GM21515 (cell line): ENCODE measurements around the gene TMEM132E.

ENCODE experiments used
- ATAC-seq: cut with Tn5 transposase; IDR thresholded peaks from one replicate; pipeline ENCODE4 v1.9.1; 2021; ENCODE audit not compliant: unreplicated experiment

The TMEM132E gene

GRCh38 chr17:34601416-34601815, 22.0 kb downstream of the TMEM132E start:
- no peak for ATAC-seq

DNA sequence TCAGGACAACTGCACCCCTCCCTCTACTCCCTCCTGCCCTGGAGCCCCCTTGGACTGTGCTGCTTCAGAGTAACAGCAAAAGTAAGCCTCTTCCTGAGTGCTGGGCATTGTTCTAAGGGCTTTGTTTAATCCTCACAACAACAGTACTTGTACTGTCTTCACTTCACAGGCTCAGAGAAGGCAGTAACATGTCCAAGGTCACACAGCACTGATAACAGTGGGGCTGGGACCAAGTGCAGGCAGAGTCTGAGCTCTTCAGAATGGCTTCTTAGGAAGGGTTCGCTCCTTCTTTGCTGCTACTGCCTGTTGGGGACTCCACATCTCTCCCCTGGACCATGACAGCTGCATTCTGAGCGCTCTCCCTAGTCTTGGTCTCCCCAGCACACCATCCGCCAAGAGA, 24.6 kb downstream of the TMEM132E start:
- ATAC-seq: no peak

DNA sequence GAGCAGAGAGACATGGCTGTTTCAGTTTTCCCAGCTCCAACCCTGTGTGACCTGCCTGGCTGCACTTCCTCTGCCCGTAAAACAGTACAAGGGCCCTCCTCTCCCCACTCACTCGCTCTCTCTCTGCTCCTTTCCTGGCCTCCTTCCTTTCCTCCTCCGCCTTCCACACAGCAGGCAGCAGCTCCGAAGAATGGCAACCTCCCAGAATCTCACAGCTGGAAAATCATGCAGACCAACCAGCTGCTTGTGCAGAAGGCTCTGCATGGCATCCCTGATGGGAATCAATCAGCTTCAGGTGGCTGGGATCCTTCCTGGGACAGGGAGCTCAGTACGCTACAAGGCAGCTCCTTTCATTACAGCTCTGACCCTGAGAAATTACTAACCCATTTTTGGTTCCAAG, 27.4 kb downstream of the TMEM132E start:
- no peak for ATAC-seq

- no peak for ATAC-seq
Observed at GRCh38 chr17:34607917-34608316, 28.5 kb downstream of the TMEM132E start.

DNA sequence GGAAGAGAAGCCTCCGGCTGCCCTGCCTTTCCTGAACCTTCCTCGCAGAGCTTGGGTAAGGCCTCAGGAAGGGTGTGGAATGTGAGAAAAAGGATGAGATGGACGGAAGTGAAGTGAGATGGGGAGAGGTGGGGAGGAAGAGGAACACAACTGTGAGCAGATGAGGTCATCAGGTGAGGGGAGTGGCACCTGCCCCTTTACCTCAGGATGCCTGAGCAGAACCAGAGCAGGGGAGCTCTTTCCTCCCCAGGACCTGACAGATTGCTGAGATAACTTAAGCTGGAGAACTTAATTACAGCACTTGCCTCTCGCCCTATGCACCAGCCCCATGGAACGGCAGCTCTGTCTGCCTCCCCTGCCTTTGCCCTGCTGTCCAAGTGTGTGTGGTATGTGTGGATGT, 29.8 kb downstream of the TMEM132E start:
- no peak for ATAC-seq

DNA sequence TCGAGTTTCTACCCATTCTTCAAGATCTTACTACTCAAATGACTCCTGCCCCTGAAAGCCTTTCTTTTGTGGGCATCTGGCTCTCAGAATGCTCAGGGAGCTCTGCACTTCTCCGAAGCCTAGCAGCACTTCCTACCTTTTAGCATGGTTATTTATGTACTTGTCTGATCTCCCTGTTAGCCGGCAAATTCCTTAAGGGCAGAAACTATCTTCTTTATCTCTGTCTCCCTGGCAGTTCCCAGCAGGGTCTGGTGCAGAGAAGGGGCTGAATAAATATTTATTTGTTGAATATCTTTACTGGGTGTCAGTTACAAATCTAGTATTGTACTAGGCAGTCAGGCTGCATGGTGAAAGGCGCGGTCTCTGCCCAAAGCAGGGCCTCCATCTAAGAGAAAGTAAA, 30.7 kb downstream of the TMEM132E start:
- no peak for ATAC-seq

- no peak for ATAC-seq
Observed at GRCh38 chr17:34610506-34610905, 31.1 kb downstream of the TMEM132E start.

- no peak for ATAC-seq
Observed at GRCh38 chr17:34613064-34614019, 34.0 kb downstream of the TMEM132E start.

DNA sequence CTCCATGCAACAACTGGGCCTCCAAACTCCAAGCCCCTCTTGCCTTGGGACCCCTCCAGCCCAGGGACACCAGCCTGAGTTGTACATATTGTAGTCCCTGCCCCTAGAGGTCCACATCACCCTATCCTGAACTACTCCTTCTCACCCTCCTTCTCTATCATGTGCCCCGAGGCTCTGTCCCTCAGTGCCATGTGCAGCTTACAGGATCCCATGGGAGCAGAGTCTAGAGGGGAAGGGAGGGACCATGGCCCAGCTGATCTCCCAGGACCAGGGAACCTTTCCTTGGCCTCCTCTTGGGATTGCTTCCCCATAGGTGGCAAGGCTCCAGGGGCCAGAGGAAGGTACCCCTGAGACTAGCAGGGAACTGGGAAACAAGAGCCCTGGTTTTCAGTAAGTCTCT, 35.3 kb downstream of the TMEM132E start:
- no peak for ATAC-seq

DNA sequence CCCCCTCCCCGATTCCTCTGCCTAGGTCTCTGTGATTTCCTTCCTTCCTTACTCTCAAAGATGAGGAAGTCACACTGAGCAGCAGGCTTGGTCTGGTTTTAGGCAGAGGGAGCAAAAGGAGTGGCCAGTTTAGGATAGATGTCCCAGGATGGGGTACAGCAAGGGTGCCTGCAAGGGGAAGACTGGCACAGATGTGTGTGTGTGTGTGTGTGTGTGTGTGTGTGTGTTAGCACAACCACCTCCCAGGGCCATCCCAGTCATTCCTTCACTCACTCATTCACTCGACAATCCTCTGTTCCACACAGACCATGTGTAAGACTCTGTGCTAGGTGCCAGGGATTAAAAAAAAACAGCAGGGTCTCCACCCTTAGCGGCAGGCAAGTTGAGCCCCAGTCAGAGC, 35.9 kb downstream of the TMEM132E start:
- ATAC-seq: no peak

DNA sequence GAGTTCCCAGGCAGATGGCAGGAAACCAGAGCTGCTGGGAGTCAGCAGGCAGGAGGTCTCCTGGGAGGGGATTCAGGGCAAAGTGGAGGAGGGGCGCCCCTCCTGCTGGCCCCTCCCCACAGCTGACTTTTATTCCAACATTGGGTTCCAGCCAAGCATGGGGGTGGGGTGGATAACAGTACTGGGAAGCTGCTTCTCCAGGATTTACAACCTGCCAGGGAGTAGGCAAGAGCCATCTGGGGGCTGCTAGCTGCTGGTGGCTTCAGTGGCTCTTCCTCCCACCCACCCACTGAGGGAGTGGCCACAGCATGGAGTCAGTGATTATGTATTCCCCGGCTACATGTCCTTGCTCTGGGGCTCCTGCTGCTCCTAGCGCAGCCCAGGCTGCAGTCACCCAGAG, 36.8 kb downstream of the TMEM132E start:
- no peak for ATAC-seq

DNA sequence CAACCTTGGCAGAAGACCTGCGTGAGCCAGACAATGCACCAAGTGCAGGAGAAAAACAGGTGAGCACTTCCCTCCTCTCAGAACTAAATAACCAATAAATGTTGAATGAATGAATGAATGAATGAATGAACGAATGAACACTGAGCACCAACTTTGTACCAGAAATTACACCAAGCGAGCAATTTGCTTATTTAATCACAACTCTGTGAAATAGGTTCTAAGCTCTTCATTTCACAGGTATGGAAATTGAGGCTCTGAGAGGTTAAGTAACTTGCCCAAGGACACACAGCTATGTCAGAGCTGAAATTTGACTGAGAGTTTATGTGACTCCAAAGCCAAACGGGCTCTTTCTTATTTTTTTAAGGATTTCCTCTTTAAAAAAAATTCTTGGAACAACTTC, 38.0 kb downstream of the TMEM132E start:
- ATAC-seq: no peak

GRCh38 chr17:34619687-34620217, 40.4 kb downstream of the TMEM132E start:
- no peak for ATAC-seq

DNA sequence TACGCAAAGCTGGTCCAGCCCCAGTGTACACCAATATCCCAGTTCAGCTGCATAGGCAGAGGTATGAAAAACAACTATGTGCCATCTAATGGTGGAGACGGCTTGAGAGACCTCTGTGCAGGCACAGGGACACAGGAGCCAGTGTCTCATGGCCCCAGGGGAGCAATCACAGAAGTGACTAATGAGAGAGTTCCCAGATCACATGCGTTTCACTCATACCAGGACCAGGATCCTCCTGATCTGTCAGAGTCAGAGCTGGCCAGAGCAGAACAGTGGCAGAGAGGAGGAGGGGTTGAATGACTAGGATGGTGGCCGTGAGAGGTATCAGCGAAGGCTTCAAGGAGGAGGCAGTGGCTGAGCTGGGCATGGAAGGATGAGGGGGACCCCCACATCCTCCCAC, 41.1 kb downstream of the TMEM132E start:
- ATAC-seq: no peak

- no peak for ATAC-seq
Observed at GRCh38 chr17:34622862-34623623, 43.7 kb downstream of the TMEM132E start.

DNA sequence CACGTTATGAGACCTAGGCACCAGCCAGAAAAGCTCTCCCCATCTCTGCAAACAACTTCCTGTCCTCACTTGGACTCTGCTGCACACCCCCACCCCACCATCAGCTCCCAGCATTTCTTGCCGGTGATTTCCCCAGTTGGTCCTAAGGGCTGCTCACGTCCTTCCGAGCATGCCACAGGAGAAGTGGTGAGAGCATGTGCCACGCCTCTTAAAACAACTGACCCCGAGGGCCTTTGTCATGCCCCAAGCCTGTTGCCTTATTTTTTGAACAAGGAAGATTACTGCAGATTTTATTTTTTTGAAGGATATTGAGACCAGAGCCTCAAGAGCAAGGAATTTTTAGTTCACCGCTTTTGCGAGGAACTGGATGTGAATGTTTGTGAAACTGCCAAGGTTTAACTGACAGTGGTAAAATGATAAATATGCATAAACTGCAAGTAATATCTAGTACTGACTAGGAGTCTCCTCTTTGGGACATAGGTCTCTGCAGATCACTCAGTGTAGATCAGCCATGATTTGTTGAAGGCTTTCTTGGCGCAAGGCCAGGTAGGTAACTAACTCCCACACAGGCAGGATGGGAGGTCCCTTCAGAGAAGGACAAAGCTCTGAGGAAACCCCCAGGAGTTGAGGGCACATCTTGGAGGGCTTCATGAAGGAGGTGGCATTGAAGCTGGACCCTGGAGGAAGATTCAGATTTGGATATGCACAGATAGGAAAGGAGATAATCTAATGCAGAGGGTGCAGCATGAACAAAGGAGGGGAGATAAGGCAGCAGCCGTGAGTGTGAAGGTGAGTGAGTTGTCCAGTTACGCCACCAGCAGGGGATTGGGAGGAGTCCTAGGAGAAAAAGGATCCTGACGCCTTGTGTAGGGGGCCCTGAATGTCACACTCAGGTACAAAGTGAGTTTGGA, 44.7 kb downstream of the TMEM132E start:
- no peak for ATAC-seq

GRCh38 chr17:34624767-34625383, 45.5 kb downstream of the TMEM132E start:
- no peak for ATAC-seq

- no peak for ATAC-seq
Observed at GRCh38 chr17:34626121-34626681, 46.8 kb downstream of the TMEM132E start.

DNA sequence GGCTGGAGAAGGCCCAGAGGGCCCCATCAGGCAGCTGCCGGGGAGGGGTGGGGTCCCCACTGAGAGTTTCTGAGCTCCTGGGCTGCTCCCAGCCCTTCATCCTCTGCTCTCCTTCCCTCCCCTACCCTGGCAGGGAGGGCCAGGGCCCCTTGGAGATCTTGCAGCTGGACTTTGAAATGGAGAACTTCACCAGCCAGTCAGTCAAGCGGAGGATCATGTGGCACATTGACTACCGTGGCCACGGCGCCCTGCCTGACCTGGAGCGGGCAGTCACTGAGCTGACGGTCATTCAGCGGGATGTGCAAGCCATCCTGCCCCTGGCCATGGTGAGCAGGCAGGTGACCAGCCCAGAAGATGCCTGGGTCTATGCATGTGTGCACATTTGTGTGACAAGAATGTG, 49.5 kb downstream of the TMEM132E start:
- ATAC-seq: no peak

DNA sequence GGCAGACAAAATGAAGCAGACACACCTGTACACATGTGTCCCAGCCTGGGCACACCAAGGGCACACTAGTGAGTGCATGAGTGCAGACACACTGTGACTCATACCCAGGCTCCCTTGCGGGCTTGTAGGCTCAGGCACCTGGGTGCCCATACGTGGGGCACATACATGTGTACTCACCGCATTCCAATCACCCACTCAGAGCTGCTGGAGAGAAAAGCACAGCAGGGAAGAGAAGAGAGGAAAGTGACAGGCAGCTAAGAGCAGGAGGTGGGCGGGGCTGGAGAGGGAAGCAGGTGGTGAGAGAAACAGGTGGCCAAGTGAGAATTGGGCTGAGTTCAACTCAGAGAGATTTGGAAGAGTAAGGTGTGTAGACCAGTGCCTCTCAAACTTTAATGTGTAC, 54.0 kb downstream of the TMEM132E start:
- ATAC-seq: no peak
